Duodenal mucosa (tissue), 2 donors: ENCODE measurements around the gene NQO2.

Experiments
- H3K27ac ChIP-seq: one replicate; pipeline ENCODE4 v1.7.0; 2013; ENCODE audit warnings: low read depth, low read length
- H3K27me3 ChIP-seq, 2 donors: one replicate each; pipeline ENCODE4 v1.7.0; 2013; ENCODE audit warnings: low read length in 2 of 2, control low read depth in 1 of 2; ENCODE audit not compliant: insufficient read depth in 2 of 2, control insufficient read depth in 1 of 2
- H3K36me3 ChIP-seq, 2 donors: one replicate each; pipeline ENCODE4 v1.7.0; 2013; ENCODE audit warnings: low read length in 2 of 2, control low read depth in 1 of 2; ENCODE audit not compliant: insufficient read depth in 2 of 2, control insufficient read depth in 1 of 2
- H3K4me1 ChIP-seq, 2 donors: one replicate each; pipeline ENCODE4 v1.7.0; 2013; ENCODE audit warnings: low read length in 2 of 2, control low read depth in 1 of 2; ENCODE audit not compliant: insufficient read depth in 2 of 2, control insufficient read depth in 1 of 2
- H3K4me3 ChIP-seq, 2 donors: one replicate each; pipeline ENCODE4 v1.7.0; 2013; ENCODE audit warnings: low read length in 2 of 2, low read depth in 1 of 2
- H3K9ac ChIP-seq, 2 donors: one replicate each; pipeline ENCODE4 v1.7.0; 2013; ENCODE audit warnings: low read length in 2 of 2, low read depth in 1 of 2
- H3K9me3 ChIP-seq, 2 donors: one replicate each; pipeline ENCODE4 v1.7.0; 2013; ENCODE audit warnings: low read length in 2 of 2, control low read depth in 1 of 2; ENCODE audit not compliant: control insufficient read depth in 1 of 2

NQO2 gene

GRCh38 chr6:2977290-2977689 lies 22.4 kb upstream of the NQO2 start:
- no peak overlapping the region for H3K9ac ChIP-seq
- H3K9me3 ChIP-seq = no peaks in the 10 kb centered on the region
- H3K4me1 ChIP-seq = peaks cover 29 to 54% of the 10 kb centered on the region in 2 donors
- no peak overlapping the region for H3K27ac ChIP-seq
- H3K4me3 ChIP-seq = no peak overlapping the region
- H3K36me3 ChIP-seq = no peaks in the 10 kb centered on the region
- no peaks in the 10 kb centered on the region for H3K27me3 ChIP-seq

- Histone ChIP-seq H3K27ac (no peak overlapping the region), H3K9me3 (no peaks in the 10 kb centered on the region), H3K27me3 (no peaks in the 10 kb centered on the region), H3K9ac (no peak overlapping the region), H3K4me1 (peaks cover 36 to 61% of the 10 kb centered on the region in 2 donors), H3K4me3 (no peak overlapping the region), H3K36me3 (no peaks in the 10 kb centered on the region)
Measured at GRCh38 chr6:2977799-2978590, 21.7 kb upstream of the NQO2 start.

- no peak overlapping the region for H3K9ac ChIP-seq
- H3K36me3 ChIP-seq = no peaks in the 10 kb centered on the region
- H3K27ac ChIP-seq = no peak overlapping the region
- H3K9me3 ChIP-seq = no peaks in the 10 kb centered on the region
- H3K27me3 ChIP-seq = no peaks in the 10 kb centered on the region
- H3K4me1 ChIP-seq = peaks cover 46 to 70% of the 10 kb centered on the region in 2 donors
- H3K4me3 ChIP-seq = no peak overlapping the region
Measured at GRCh38 chr6:2978923-2979322, 20.8 kb upstream of the NQO2 start.

GRCh38 chr6:2979819-2980464 lies 19.8 kb upstream of the NQO2 start:
- peak overlapping the region; percentile 33 for H3K27ac ChIP-seq
- H3K9me3 ChIP-seq = no peaks in the 10 kb centered on the region
- no peaks in the 10 kb centered on the region for H3K36me3 ChIP-seq
- H3K4me3 ChIP-seq = no peak overlapping the region
- H3K27me3 ChIP-seq = no peaks in the 10 kb centered on the region
- H3K9ac ChIP-seq = no peak overlapping the region
- H3K4me1 ChIP-seq = peaks cover 50 to 76% of the 10 kb centered on the region in 2 donors

- peak overlapping the region; percentile 64 for H3K27ac ChIP-seq
- H3K9me3 ChIP-seq = no peaks in the 10 kb centered on the region
- H3K9ac ChIP-seq = peak overlapping the region in 1 of 2 donors; percentile 44
- H3K4me1 ChIP-seq = peaks cover 53 to 79% of the 10 kb centered on the region in 2 donors
- no peaks in the 10 kb centered on the region for H3K36me3 ChIP-seq
- H3K27me3 ChIP-seq = no peaks in the 10 kb centered on the region
- H3K4me3 ChIP-seq = peak overlapping the region in 1 of 2 donors; percentile 13
Measured at GRCh38 chr6:2980465-2980855, 19.2 kb upstream of the NQO2 start.

GRCh38 chr6:2982426-2983117 lies 17.1 kb upstream of the NQO2 start:
- H3K9me3 ChIP-seq = no peaks in the 10 kb centered on the region
- H3K9ac ChIP-seq = peak overlapping the region in 1 of 2 donors; percentile 46
- peak overlapping the region in 1 of 2 donors; percentile 25 for H3K4me3 ChIP-seq
- H3K27me3 ChIP-seq = no peaks in the 10 kb centered on the region
- H3K27ac ChIP-seq = peak overlapping the region; percentile 81
- peaks cover 63 to 80% of the 10 kb centered on the region in 2 donors for H3K4me1 ChIP-seq
- H3K36me3 ChIP-seq = no peaks in the 10 kb centered on the region

- Histone ChIP-seq H3K4me1 (peaks cover 63 to 68% of the 10 kb centered on the region in 2 donors), H3K36me3 (no peaks in the 10 kb centered on the region), H3K9me3 (no peaks in the 10 kb centered on the region), H3K27ac (peak overlapping the region; percentile 84), H3K4me3 (no peak overlapping the region), H3K27me3 (no peaks in the 10 kb centered on the region), H3K9ac (peak overlapping the region; percentile 48 to 58)
Measured at GRCh38 chr6:2984738-2985406, 14.8 kb upstream of the NQO2 start.

- Histone ChIP-seq H3K9ac (peak overlapping the region; percentile 45 to 65), H3K4me3 (peak overlapping the region in 1 of 2 donors; percentile 5), H3K27ac (peak overlapping the region; percentile 87), H3K27me3 (no peaks in the 10 kb centered on the region), H3K36me3 (no peaks in the 10 kb centered on the region), H3K9me3 (no peaks in the 10 kb centered on the region), H3K4me1 (peaks cover 49 to 50% of the 10 kb centered on the region in 2 donors)
Measured at GRCh38 chr6:2986722-2987221, 12.9 kb upstream of the NQO2 start.

- H3K36me3 ChIP-seq = no peaks in the 10 kb centered on the region
- peak overlapping the region; percentile 85 to 97 for H3K4me3 ChIP-seq
- peak overlapping the region; percentile 98 for H3K27ac ChIP-seq
- peak overlapping the region; percentile 97 to 98 for H3K9ac ChIP-seq
- H3K9me3 ChIP-seq = no peaks in the 10 kb centered on the region
- no peaks in the 10 kb centered on the region for H3K27me3 ChIP-seq
- peaks cover 39% of the 10 kb centered on the region in 2 donors for H3K4me1 ChIP-seq
Measured at GRCh38 chr6:2988094-2988425, 11.6 kb upstream of the NQO2 start.
